HG03097 (cell line): ENCODE data around the gene PEBP1.
A peak's percentile ranks its signal among the peaks of the same experiment; 100 is the strongest.
"Not testable (repeated sequence)": the region's sequence is repeated elsewhere in the genome, so short reads cannot be mapped to it uniquely, and the experiment has no call there.

Experiments
- ATAC-seq: cut with Tn5 transposase; IDR thresholded peaks from one replicate; pipeline ENCODE4 v1.9.1; 2021; ENCODE audit not compliant: unreplicated experiment, low FRiP score

The PEBP1 gene

DNA sequence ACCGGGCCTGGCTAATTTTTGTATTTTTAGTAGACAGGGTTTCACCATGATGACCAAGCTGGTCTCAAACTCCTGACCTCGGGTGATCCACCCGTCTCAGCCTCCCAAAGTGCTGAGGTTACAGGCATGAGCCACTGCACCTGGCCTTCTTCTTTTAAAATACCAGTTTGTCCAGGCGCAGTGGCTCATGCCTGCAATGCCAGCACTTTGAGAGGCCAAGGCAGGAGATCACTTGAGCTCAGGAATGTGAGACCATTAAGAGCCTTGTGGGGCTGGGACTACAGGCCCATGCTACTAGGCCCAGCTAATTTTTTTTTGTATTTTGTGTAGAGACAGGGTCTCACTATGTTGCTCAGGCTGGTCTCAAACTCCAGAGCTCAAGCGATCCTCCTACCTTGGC, 8.1 kb upstream of the PEBP1 start:
- ATAC-seq = no peak

DNA sequence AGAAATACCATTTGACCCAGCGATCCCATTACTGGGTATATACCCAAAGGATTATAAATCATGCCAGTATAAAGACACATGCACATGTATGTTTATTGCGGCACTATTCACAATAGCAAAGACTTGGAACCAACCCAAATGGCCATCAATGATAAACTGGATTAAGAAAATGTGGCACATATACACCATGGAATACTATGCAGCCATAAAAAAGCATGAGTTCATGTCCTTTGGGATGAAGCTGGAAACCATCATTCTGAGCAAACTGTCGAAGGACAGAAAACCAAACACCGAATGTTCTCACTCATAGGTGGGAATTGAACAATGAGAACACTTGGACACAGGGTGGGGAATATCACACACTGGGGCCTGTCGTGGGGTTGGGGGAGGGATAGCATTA, 6.5 kb upstream of the PEBP1 start:
- ATAC-seq = not testable (repeated sequence)

DNA sequence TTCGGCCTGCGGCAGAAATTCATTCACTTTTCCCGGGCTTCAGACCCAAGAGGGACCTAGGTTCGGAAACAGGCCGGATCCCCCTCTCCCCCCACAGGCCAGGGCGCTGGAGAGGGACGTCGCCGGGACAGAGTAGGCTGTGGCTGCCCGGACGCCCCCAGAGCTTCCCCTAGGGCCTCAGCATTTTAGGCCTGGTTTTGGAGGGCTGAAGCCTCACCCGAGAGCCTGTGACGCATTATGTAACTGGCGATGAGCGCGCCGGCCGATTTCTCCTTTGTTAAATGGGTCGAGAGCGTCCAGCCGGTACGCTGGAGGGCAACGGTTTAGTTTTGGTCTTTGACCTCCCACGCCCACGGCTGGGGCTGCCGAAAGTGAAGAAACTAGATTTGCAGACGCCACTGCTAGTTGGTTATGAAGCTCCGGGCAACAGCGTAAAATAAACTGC, 657 bp downstream of the PEBP1 start:
- no peak for ATAC-seq

DNA sequence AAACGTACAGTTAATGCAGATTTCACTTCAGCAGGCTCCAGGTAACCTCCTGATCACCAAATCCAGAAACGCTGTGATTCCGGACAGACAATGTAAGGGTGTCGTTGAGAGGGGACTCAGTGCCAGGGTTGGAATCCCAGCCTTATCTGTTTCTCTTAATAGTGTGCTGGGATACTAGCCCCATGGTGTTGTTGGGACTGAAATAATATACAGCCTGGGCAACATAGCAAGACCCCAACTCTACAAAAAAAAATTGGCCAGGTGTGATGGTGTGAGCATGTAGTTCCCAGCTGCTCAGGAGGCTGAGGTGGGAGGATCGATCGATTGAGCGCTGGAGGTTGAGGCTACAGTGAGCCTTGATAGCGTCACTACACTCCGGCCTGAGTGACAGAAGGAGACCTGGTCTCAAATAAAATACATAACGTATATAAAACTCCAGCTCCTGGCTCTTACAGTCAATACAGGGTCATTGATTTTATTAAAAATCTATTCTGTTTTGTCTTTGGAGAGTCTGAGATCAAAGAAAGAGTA, 1.3 kb downstream of the PEBP1 start:
- ATAC-seq = no peak

DNA sequence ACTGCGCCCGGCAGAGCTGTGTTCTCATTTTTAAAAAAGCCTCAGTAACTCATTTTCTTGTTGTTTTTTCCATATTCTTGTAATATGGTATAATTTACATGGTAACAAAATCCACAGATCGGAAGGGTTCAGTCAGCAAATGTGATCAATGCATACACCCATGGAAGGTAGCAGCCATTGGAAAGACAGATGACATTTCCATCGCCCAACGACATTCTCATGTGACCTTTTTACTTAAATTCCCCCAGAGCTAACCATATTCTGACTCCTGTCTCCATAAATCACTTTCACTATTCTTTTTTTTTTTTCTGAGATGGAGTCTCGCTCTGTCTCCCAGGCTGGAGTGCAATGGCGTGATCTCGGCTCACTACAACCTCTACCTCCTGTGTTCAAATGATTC, 4.9 kb downstream of the PEBP1 start:
- no peak for ATAC-seq

DNA sequence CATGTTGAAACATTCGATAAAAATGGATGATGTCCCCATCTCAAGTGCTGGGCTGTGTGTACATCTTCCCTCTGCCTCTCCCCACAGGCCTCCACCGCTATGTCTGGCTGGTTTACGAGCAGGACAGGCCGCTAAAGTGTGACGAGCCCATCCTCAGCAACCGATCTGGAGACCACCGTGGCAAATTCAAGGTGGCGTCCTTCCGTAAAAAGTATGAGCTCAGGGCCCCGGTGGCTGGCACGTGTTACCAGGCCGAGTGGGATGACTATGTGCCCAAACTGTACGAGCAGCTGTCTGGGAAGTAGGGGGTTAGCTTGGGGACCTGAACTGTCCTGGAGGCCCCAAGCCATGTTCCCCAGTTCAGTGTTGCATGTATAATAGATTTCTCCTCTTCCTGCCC, 8.6 kb downstream of the PEBP1 start:
- no peak for ATAC-seq

DNA sequence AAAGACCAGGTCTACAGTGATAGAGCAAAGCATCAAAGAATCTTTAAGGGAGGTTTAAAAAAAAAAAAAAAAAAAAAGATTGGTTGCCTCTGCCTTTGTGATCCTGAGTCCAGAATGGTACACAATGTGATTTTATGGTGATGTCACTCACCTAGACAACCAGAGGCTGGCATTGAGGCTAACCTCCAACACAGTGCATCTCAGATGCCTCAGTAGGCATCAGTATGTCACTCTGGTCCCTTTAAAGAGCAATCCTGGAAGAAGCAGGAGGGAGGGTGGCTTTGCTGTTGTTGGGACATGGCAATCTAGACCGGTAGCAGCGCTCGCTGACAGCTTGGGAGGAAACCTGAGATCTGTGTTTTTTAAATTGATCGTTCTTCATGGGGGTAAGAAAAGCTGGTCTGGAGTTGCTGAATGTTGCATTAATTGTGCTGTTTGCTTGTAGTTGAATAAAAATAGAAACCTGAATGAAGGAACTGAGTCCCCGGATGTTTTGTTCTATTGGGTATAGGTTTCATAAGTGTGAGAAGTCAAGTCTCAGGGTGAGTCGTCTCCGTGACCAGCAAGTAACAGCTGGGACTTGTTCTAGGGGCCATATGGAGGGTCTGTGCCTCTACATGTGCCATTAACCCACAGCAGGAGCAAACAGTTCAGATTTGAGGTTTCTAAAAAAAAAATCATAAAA, 9.3 kb downstream of the PEBP1 start:
- ATAC-seq = no peak

DNA sequence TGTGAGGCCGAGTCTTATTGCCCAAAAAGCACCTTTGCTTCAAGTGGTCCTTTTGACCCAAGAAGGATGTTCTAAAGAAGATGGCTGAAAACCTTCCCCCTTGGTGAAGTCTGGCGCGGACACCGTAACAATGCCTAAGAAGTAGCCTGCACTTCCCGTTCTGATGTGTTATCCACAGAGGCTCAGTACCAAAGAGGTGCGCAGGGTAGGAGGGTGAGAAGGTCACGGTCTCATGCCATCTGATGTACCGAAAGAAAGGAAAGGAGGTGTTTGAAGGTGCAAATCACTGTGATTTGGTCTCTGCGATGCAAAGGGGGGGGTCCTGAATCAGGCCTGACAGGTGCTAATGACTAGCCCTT, 9.9 kb downstream of the PEBP1 start:
- no peak for ATAC-seq

DNA sequence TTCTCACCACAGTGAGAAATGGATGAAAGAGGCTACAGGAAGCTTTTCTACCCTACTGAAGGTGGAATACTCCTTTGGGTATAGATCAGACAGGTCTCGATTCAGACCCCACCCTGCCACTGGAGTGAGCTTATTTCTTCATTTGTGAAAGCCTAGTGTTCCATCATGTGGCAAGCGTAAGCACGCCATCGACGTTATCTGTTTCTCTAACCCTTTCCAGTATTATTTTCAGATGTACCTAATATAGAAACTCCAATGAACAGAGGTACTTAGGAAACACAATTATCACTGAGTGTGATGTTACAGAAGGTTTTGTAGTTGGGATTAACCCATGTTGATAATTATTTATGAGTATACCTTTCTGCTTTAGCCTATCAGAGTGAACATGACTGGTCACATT, 12.4 kb downstream of the PEBP1 start:
- no peak for ATAC-seq

DNA sequence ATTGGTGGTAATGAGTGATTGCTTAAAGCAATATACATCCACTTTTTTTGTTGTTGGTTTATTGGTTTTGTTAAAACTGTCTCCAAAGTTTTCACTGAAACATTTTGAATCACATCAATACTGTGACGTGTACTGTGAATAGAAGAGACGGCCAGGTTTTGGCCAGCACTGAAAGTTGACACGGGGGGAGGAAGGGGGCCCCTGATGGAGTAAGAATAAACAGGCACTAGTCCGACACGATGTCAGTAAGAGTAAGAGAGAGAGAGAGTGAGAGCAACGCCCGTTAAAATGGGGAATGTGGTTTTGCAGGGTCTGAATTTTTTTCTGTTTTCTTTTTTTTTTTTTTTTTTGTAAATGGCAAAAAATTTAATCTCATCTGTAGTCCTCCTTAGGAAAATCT, 14.7 kb downstream of the PEBP1 start:
- ATAC-seq = no peak

DNA sequence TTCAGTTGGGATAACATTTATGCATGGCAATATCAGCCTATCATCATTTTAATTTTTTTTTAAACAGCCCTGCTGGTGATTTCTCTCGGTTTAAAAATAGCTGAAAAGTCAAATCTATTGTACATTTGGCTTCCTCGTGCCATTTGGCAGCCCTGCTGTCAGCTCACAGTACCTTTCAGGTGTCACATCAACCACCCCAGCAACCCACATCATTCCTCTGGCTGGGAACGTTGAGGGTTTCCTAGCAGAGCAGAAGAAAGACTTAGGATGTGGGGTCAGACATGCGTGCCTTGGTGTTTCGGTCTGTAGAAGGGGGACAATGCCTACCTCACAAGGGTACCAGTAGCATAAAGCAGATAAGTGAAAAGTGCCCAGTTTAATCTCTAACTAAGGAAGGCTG, 15.8 kb downstream of the PEBP1 start:
- no peak for ATAC-seq

DNA sequence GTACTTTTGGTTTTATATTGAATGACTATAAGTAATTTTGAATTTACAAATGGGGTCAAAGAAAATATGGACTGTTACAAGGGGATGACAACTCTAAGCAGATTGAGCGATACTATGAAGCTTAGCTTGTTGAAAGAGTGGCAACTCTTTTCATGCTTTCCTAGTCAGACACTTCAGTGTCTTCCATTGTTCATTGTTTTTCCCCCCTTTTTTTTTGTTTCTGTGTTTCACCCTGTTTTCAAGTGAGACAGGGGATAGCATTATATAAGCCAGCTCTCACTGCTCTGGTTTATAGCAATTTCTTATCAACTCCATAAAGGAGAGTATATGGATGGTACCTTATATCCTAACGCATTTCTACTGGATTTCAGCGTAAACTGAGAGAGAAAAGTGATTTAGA, 24.6 kb downstream of the PEBP1 start:
- no peak for ATAC-seq

DNA sequence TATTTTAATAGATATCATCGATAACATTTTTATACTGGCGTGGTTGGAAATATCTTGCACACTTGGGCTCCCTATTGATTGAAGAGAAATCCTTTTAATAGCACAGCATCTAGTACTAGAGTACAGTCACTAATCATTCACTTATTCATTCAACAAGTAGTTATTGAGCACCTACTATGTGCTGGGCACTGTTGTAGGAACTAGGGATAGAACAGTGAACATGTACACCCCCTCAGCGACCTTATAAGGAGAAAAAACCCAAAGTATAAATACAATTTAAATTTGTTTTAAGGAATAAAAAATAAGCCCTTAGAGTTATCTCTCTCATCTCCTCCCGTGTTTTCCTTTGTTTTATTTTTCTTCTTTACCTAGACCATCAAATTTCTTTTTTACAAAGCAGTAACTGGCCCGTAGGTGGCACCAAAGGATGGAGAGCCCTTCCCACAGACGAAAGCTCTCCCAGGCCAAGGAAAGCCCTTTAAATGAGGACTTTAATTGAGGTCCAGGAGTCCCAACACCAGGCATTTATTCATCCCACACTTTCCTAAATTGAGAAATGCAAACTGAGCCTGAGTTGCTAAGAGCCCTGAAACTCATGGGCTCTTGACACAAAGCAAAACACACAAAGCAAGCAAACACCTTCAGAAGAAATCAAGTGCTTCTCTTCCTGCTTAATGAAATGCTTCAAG, 29.0 kb downstream of the PEBP1 start:
- no peak for ATAC-seq

DNA sequence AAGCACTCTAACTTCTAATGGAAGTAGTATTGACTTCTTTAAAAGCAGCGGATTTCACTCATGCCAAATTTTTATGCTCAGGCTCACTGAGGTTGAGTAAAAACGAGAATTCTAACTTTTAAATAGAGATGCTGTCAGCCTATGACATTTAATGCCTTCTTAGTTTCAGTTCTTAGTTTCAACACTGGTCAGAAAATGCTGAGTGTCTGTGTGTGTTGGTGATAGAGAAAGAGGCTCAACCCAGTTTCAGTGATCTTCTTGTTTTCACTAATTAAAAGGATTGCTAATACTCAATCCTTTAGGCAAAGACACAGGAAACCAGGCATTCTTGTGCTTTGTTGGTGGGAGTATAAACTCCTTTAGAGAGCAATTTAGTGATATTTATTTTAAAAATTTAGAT, 31.0 kb downstream of the PEBP1 start:
- ATAC-seq = peak; percentile 98

DNA sequence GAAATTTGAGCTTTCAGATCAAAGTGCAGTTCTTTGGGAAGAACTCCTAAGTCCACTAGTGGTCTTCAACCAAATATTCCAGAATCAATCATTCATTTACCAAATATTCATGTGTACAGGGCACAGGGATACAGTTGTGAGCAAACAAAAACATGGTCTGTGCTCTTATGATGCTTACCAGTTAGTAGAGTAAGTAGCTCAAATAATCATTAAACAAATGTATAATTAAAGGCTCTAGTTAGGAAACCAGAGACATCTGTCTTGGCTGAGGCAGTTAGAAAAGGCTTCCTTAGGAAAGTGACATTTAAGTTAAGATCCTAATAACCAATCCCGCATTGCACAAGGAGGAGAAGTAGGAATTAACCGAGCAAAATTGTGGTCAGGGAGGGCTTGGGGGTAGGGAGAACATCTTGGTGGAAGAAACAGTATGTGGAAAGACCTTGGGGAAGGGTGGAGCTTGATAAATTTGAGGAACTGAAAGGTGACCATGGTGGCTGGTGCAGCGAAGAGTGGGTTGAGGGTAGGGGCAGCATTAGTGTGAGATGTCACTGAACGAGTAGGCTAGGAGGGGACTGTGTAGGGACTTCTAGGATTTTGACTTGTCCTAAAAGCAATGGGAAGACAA, 40.0 kb downstream of the PEBP1 start:
- peak; percentile 78 for ATAC-seq

DNA sequence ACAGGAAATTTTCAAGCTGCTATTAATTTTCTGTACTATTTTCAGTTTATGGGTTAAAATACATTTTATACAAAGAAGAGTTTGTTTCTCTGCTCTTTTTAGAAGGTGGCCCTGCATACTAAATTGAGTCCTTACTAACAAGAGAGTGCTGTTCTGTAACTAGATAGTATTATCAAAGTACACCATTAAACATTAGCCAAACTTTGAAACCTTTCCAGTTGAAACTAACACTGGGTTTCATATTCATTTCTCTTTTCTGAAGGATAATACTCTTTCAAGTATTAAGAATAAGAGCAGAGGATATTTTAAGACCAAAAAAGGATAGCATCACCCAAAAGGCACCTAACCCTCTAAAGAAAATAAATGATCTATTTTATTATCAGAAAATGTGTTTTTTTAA, 47.2 kb downstream of the PEBP1 start:
- no peak for ATAC-seq

DNA sequence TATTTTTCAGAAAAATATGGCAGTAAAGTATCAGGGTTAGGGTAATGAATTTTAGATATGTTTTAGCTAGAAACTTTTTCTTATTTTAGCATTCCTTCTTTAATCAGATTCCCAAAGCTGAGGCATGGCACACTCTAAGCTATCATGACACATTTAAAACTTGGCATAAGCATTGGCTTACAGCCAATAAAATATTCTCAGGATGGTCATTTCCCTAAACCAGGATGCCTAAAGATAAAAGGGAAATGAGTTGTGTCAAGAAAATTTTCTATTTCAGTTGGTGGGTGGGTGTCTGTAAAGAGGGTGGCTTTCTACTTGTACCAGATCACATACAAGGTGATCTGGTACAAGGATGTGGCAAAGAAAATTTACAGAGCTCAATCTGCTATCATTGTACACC, 47.8 kb downstream of the PEBP1 start:
- no peak for ATAC-seq

DNA sequence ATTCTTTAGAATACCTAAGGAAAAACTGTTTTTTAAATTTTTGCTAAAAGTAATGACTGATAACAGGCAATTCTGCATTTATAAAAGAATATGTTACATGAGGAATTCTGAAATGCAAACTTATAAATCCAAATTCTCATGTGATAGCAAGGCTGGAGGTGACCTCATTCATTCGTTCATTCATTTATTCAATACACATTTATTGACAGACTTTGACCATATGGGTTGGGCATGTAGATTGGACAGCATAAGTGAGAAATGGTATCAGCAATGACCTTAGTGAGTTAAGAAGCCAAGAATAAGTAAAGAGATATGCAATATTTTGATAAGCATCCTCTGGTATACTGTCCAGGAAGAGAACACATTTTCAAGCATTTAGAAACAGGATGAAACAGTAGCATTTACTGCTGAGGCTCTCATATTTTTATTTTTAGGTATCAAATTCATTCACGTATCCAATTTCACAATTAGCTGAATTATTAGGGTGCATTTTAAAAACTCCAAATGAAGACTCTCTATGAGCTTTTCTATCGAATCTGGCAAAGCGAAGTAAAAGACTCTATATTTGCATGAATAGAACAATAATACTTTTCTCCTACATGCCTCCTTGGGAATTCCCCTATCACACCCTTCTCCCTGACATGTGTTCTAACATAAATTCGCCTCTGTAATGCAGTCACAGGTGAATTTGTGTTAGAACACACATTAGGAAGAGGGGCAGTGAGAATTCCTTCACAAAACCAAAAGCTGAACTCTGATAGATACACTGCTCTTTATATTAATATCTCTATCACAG, 49.9 kb downstream of the PEBP1 start:
- no peak for ATAC-seq

DNA sequence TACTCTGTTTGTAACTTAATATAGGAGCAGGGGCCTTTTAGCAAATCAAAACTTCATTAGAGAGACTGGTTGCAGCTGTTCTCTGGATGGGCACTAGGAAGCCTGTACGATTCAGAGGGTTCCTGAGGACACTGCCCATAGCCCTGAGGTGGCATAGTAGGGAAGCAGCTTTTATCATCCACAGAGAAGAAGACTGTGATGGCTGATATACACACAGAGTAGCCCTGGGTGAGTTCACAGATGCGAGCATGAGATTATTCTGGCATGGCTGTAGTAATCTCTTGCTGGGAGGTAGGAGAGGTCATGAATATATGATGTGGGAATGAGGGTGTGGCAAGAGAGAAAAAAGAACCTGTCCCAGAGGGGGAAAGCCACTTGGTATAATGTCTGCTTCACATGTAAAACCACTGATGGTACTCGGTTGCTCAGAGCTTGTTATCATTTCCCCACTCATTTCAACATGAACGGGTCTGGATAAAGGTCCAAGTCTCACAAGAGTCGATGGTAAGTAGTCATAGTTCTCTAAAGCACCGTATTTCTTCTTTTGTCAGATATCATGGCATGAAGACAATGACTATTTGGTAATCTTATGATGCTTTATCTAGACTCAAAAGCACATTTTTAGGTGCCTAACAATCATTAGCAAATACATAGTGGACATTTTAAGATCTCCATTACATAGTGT, 52.0 kb downstream of the PEBP1 start:
- ATAC-seq = no peak

DNA sequence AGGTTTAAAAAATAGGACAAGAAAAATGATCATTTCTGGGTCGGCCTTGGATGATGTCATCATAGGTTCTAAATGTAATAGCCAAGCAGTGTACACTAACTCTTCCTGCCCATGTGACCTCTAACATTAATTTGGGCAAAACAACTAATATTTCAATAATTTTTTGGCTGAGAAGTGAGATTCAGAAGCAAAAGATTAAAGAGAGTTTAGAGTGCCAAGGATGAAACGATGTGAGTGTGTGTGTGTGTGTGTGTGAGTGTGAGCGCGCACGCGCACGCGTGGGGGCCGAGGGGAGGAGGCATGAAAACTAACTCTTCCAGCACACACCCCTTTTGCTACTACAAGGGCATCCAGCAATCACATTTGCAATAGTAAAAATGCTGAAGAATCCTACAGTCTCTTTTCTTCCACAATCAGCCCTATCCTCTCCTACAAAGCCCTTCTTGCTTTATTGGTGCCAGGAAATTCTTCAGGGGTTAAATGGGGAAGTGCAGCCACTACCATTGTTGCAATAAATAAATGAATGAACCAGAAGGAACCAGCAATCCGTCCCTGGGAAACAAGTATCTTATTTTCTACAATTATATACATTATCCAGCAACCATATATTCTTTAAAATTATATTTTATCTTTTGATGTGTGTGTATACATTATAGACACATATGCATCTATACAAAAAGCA, 52.9 kb downstream of the PEBP1 start:
- no peak for ATAC-seq
